ENCODE measurements around the gene TBL1X. TPM values are rescaled to one million over a fixed set of nuclear protein-coding genes. Genes with fewer than 3 reads are reported as not detected.

TBL1X gene
- total and polyA plus RNA-seq, 10 of the 15 experiments (the other 5 are each of a cell fraction or from before 2014, with no cell fraction given): 4.4 to 26.3 (median 10.6) TPM

DNA sequence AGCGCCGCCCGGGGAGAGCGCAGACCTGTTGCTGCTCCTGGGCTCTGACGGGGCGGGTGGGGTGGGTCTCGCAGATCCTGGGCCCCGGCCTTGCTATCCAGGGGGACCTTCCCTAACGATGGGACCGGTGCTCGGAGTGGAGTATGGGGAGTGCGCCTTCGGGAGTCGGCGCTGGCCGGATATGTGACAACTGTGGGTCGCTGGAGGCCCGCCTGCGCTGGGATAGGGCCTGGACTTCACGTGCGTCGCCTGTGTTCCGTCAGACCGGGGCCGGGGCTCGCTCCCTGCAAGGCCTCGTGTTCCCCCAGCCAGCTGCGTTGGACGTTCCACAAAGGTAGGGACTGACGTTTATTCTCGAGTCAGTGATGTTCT lies 1.3 kb downstream of the TBL1X start:
- ChIA-PET CTCF (no interaction called here), SMC1A (ENCODE audit: uncharacterized antibody, unreplicated experiment) (no interaction called here), POLR2A (no interaction called here), RAD21 (ENCODE audit: unreplicated experiment) (no interaction called here)
- WGBS (ENCODE audit: insufficient coverage, insufficient replicate concordance, low lambda C conversion rate, missing lambda C conversion rate): 21% methylated on average over 31 of the region's 31 CpGs
- Histone ChIP-seq H4K20me1 (ENCODE audit: control insufficient read depth, insufficient read depth) (no peaks in the 10 kb centered on the region), H3K4me2 (ENCODE audit: control insufficient read depth, insufficient read depth) (peak overlapping the region; percentile 47), H3K9ac (ENCODE audit: control insufficient read depth, insufficient read depth, low read length) (peak overlapping the region; percentile 50; the same call in 1 of the 2 replicates), H3K4me3 (peak overlapping the region; percentile 65; the same call in 1 of the 2 replicates), H2AFZ (ENCODE audit: control insufficient read depth, low read depth, low read length) (0 out of 2 replicates have a peak overlapping the region, but pooled peaks have one; percentile 27), H3K27ac (ENCODE audit: control insufficient read depth, insufficient read depth) (no peak overlapping the region), H3K79me2 (ENCODE audit: control insufficient read depth, insufficient read depth, low read length) (no peaks in the 10 kb centered on the region; the same call in 1 of the 2 replicates), H3K9me3 (replicated peaks; ENCODE audit: control insufficient read depth, insufficient read depth, low read length) (no peaks in the 10 kb centered on the region), H3K4me1 (ENCODE audit: control insufficient read depth, insufficient read depth, low read length) (peaks cover 14% of the 10 kb centered on the region), H3K36me3 (ENCODE audit: control insufficient read depth in 2 of 2, insufficient read depth in 2 of 2, low read length in 1 of 2) (no peaks in the 10 kb centered on the region), H3K27me3 (replicated peaks in 1 of 2; ENCODE audit: control insufficient read depth in 2 of 2, insufficient read depth in 2 of 2, low read length in 1 of 2) (no peaks in the 10 kb centered on the region)
- intact Hi-C loops (cut with micrococcal nuclease; ENCODE audit: unreplicated experiment) (loop anchor here (10.0 kb wide), 1 partner anchor 179 kb away; no protein-coding TSS in a partner anchor), in situ Hi-C loops (cut with MboI) (no loop called here)
- TF ChIP-seq BHLHE40 (IDR thresholded peaks at IDR 0.05; ENCODE audit: borderline replicate concordance in 1 of 2, low read depth in 2 of 2, low read length in 1 of 2) (peak; percentile 30 to 69; a peak in 2 of 4 replicates), PML (IDR thresholded peaks at IDR 0.05; ENCODE audit: low read length) (no peak)
- BruUV-seq (replicated peaks): no TSS peak
- DNase-seq (ENCODE audit: low read depth, low spot score): no peak
- peak; percentile 51 for ATAC-seq
- no peak for FAIRE-seq

- peak overlapping the region; percentile 65; the same call in 1 of the 2 replicates for H3K4me3 ChIP-seq
- ATAC-seq: no peak
- no peaks in the 10 kb centered on the region for H3K36me3 ChIP-seq (ENCODE audit: control insufficient read depth in 2 of 2, insufficient read depth in 2 of 2, low read length in 1 of 2)
- ChIA-PET POLR2A (no interaction called here), SMC1A (ENCODE audit: uncharacterized antibody, unreplicated experiment) (no interaction called here), RAD21 (ENCODE audit: unreplicated experiment) (no interaction called here), CTCF (no interaction called here)
- BruUV-seq (replicated peaks): TSS peak; percentile 58
- H4K20me1 ChIP-seq (ENCODE audit: control insufficient read depth, insufficient read depth): no peaks in the 10 kb centered on the region
- peak overlapping the region; percentile 49 for H3K4me2 ChIP-seq (ENCODE audit: control insufficient read depth, insufficient read depth)
- no peaks in the 10 kb centered on the region for H3K9me3 ChIP-seq (replicated peaks; ENCODE audit: control insufficient read depth, insufficient read depth, low read length)
- intact Hi-C loops (cut with micrococcal nuclease; ENCODE audit: unreplicated experiment): loop anchor here (10.0 kb wide), 1 partner anchor 178 kb away; no protein-coding TSS in a partner anchor
- H3K79me2 ChIP-seq (ENCODE audit: control insufficient read depth, insufficient read depth, low read length): no peaks in the 10 kb centered on the region; the same call in 1 of the 2 replicates
- in situ Hi-C loops (cut with MboI): no loop called here
- H3K27ac ChIP-seq (ENCODE audit: control insufficient read depth, insufficient read depth): no peak overlapping the region
- no peak overlapping the region for H2AFZ ChIP-seq (ENCODE audit: control insufficient read depth, low read depth, low read length)
- no peak for FAIRE-seq
- H3K9ac ChIP-seq (ENCODE audit: control insufficient read depth, insufficient read depth, low read length): no peak overlapping the region
- H3K4me1 ChIP-seq (ENCODE audit: control insufficient read depth, insufficient read depth, low read length): peaks cover 14% of the 10 kb centered on the region
- no peaks in the 10 kb centered on the region for H3K27me3 ChIP-seq (replicated peaks in 1 of 2; ENCODE audit: control insufficient read depth in 2 of 2, insufficient read depth in 2 of 2, low read length in 1 of 2)
- 50% methylated on average over 6 of the region's 6 CpGs for WGBS (ENCODE audit: insufficient coverage, insufficient replicate concordance, low lambda C conversion rate, missing lambda C conversion rate)
- DNase-seq (ENCODE audit: low read depth, low spot score): no peak
- TF ChIP-seq ZSCAN29 (IDR thresholded peaks at IDR 0.05) (no peak), RUNX3 (IDR thresholded peaks at IDR 0.05; ENCODE audit: low read length) (no peak), RB1 (IDR thresholded peaks at IDR 0.05; ENCODE audit: borderline replicate concordance) (no peak), SMARCA5 (IDR thresholded peaks at IDR 0.05) (no peak), HCFC1 (IDR thresholded peaks at IDR 0.05; ENCODE audit: low read length) (no peak), ETV6 (conservative IDR thresholded peaks at IDR 0.05 in 1 of 2, IDR thresholded peaks at IDR 0.05 in 1 of 2; ENCODE audit: borderline replicate concordance in 1 of 2, low read depth in 1 of 2) (no peak), ZNF592 (IDR thresholded peaks at IDR 0.05) (no peak), STAT1 (conservative IDR thresholded peaks at IDR 0.05) (no peak), CEBPB (IDR thresholded peaks at IDR 0.05; ENCODE audit: borderline replicate concordance in 1 of 2, low read depth in 2 of 2, low read length in 2 of 2) (no peak), SUZ12 (IDR thresholded peaks at IDR 0.05; ENCODE audit: unreplicated experiment) (no peak), SREBF2 (IDR thresholded peaks at IDR 0.05; ENCODE audit: low read length) (no peak), PML (IDR thresholded peaks at IDR 0.05; ENCODE audit: low read length) (no peak)
Observed at GRCh38 chrX:9466736-9467135, 1.9 kb downstream of the TBL1X start.

All from GM12878 (cell line).